Pulmonary artery endothelial cell (primary cell): ENCODE results near the gene SGPP2. TPM values are rescaled to one million over a fixed set of nuclear protein-coding genes. Genes with fewer than 3 reads are reported as not detected.

Source experiments
- DNase-seq: peaks from one replicate; pipeline ENCODE4 v3.0.0-alpha.2; 2011; ENCODE audit warnings: low read depth, low spot score
- total RNA-seq: library from RNA; depleted of rRNA; stranded (reverse); fragments of >200 nt; gene quantifications from 2 replicates; pipeline ENCODE4 v1.2.3, GENCODE V29; 2014

SGPP2 gene
- total RNA-seq, 1 donor from 2014 or later, result not detected

DNA sequence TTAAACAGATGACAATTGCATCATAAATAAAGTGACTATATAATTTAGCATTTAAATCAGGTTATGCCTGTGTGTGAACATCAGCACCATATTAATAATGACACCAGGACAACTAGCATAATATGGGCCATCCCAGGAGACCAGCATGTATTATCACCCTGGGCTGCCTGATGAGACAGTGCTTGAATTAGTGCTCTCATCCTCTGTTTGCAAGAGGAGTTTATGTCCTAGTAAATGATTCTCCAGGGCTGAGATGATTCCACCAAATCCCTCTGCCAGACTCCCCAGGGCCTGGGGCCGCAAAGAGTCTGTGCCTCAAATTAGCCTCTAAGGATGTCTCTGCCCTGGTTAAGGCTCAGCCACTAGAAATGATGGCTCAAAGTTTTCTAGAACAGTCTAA lies 97.7 kb downstream of the SGPP2 start:
- DNase-seq, result no peak

DNA sequence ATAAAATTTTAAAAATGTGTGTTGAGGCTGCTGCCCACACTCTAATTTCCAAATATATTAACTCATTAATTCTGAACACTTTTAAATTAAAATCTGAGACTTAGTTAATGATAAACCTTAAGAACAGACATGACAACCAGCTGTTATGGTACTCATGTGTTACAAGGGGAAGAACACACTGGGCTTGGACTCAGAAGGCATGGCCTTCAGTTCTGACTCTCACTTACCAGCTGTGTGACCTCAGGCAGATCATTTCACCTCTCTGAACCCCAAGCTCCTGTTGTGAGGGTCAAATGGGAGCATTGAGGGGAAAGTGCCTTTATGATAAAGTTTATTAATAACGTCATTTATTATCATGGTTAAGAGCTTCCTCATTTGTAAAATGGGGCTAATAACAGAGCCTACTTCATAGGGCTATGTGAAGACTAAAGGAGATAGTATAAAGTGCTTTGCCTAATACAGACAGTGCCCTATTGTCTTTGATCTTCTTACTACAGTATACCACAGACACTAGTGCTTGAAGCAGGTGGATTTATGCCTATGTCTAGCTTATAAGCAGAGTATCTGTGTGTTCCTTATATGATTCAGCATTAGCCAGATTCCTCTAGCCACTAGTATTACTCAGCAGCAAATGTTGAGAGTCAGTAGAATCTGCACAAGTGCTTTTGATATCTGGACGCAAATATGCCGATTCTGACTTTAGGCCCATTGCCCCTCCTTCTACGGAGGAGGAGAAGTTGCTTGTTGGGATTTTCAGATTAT lies 99.6 kb downstream of the SGPP2 start:
- no peak for DNase-seq

DNA sequence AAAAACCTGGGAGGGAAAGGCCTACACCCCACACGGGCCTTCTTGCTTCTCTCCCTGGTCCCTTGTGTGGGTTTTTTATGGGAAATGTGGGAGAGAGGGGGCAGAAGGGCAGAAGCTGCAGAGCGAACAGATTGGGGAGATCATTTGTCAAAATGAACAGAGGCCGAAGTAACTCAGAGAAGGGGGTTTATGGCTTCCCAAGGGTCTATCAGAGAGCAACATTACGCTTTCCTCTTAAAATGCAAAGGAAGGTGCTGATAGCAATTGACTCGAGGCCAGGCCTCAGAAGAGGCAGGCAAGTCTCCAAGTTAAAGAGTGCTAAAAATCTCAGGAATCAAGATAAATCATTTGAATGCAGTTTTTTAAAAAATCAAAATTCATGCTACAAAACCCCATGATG lies 101.5 kb downstream of the SGPP2 start:
- DNase-seq, result no peak

DNA sequence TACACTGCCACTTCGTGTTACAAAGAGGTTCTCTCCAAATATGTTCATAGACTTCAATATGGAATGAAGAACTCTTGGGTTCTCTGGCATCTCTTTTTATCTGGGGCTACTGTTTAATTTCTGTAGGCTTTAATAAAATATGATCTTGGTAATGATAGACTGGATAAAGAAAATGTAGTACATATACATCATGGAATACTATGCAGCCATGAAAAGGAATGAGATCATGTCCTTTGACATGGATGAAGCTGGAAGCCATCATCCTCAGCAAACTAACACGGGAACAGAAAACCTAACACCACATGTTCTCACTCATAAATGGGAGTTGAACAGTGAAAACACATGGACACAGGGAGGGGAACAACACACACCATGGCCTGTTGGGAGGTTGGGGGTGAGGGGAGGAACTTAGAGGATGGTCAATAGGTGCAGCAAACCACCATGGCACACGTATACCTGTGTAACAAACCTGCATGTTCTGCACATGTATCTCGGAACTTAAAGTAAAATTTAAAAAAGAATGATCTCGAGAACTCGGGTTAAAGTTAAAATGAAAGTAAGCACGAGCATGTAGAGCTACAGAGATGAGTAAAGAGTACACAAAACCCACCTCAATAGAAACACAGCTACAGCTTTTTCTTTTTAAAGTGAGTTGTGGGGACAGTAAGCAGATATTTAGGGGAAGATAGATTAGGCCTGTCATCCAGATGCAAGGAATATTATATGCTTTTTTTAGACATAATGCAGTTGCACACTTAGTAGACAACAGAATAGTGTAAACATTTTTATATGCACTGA lies 102.3 kb downstream of the SGPP2 start:
- DNase-seq, result no peak

DNA sequence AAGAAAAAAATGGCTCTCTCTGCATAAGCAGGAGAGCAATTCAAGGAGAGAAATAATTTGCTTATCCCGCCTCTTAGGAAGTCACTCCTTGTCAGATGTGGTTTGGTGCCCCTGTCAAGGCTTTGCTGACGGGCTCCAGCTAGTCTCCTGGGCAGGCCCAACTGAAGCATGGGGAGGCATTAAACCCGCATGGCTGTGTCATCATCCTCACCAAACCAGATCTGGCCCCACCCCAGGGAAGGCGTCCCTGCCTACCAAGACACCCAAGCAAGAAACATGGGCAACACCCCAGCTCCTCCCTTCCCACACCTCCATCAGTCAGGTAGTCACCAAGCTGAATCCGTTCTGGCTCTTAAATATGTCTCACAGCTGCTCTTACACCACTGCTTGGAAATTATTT lies 108.0 kb downstream of the SGPP2 start:
- no peak for DNase-seq

DNA sequence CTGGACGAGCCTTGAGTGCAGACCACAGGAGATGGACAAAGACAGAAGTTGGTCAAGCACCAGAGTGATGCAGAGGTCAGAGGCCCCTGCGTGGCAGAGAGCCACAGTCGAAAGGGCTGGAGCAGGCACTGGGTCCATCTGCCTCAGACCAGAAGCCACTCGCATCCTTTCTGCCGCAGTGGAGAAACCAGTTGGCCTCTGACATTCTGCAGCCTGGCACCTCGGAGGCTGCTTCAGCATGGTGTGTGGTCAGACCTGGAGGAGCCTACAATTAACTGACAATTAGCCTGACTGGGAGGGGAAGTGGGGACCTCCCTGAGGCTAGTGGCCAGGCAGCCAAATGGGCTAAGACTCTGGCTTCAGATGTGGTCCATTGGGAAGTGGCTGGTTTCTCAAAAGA lies 111.1 kb downstream of the SGPP2 start:
- no peak for DNase-seq

DNA sequence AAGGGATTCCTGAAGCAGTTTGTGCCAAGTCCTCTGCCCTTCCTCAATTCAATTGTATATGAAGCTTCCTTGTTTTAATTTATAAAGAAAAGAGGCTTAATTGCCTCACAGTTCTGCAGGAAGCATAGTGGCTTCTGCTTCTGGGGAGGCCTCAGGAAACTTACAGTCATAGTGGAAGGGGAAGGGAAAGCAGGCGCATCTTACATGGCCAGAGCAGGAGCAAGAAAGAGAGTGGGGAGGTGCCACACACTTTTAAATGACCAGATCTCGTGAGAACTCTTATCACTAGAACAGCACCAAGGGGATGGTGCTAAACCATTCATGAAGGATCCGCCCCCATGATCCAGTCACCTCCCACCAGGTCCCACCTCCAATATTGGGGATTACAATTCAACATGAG lies 114.2 kb downstream of the SGPP2 start:
- no peak for DNase-seq

DNA sequence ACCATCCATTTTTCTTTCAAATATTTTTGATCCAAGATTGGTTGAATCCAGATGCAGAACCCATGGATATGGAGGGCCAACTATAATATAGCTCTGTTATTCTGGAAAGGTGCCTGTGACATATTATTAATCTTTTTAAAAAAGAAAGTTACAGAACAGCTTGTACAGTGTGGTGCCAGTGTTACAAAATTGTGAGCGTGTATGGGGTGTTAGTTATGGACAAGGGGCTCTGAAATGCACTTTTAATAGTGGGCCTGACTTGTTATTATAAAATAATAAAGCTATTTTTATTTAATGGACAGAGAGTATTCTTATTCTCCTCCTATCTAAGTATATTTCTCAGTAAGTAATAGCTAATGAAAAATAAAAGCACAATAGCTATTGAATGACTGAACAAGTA lies 120.3 kb downstream of the SGPP2 start:
- DNase-seq, result no peak

DNA sequence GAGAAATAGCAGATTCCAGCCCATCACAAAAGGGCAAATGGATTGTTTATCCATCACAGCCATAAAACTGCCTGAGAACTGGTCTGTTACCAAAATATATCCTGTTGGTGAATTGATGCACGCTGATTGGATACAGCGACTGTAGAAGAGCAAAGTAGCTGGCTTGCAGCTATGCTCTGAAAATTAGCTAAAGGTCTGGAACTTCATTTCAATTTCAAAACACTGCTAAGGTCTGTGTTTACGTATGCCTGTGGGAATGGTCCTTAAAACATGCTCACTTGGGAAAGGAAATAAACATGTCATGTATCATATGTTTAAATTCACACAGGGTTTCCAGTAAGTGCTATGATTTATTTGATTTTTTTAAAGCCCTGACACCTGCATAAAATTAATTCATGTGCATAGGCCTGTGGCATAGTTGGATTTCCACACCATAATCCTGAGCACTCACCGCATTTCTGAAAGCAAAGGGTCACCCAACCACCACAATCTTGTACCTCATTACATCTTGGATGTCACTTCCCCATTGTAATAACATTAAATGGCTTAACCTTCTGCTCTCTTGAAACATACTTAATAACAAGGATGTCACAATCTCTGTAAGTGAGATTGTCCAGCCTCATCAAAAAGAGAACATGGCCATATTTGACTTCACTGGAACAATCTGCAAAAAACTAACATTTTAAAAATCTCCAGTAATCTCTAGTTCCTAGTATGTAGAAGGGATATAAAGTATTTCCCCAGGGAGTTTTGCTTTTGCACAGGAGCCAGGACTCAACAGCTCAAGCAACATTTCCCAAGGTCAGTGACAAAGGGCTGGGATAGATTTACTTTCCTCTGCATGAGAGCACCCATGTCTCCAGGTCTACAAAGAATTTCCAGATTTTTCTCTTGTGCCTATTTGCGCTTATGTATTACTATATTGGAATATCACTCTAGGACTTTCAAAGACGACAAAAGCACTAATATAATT lies 121.8 kb downstream of the SGPP2 start:
- DNase-seq, result no peak

DNA sequence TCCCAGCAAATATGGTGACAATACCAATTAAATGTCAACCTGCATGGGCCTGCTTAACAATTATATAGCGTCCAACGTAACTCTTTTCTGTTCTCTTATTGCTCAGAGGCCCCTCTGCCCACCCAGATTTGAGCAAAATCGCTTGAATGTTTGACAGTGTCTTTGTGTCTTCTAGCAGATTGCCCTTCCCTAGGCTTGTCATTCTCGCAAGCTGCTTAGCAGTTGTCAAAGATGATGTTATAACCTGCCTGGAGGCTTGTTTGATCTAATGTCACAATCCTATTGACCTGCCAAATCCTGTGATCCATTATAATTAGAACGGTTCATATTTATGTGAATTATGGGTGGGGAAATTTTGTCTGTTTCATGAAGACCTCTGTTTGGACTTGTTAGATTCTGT lies 122.7 kb downstream of the SGPP2 start:
- no peak for DNase-seq

DNA sequence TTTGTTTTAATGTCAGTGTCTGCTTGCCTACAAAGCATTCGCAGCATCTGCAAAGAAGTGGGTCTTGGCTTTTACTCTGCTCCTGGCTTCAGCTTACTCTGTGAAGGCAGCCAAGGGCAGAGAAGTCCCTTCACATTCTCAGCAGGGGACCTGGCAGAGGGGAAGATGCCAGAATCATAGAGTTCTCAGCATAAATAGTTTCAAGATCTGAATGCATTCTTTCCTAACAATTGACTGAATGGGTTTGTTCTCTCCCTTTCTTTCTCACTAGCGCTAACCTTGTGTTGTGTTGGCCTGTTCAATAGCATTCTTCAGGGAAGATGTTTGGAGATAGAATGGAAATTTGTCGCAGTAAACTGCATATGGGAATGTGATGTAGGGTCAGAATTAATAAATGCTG lies 124.6 kb downstream of the SGPP2 start:
- no peak for DNase-seq

DNA sequence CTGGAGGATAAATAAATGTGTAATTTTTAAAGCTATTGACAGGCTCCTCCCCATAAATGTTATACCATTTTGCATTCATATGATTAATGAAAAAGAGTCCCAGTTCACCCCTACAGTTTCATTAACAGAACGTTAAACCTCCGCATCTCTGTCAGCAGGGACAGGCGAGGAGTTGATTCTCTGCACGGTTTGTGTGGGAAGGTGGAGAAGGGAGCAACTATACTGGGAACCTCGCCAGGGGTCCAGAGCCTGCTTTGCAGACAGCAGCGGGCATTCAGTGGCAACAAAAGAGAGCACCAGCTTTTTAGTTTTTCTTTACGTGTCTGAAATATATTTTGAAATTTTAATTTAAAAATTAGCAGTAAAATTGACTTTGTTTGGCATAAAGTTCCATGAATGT lies 130.2 kb downstream of the SGPP2 start:
- DNase-seq, result no peak

DNA sequence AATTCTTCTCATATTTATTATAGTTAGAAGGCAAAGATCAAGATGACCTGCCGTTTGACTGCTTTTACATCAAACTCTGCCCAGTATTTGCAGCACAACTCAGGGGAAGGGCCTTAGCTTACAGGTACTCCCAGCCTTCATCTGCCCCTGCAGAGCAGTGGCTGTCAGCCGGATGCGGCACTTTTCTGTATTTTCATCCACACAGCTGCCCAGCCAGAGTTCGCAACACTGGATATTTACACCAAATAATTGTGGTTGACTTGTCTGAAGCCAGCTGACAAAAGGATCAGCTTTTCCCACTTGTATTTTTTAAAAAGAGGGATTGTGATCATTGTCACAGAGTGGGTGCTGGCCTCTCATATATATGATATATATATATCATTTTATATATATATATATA lies 136.8 kb downstream of the SGPP2 start:
- no peak for DNase-seq

DNA sequence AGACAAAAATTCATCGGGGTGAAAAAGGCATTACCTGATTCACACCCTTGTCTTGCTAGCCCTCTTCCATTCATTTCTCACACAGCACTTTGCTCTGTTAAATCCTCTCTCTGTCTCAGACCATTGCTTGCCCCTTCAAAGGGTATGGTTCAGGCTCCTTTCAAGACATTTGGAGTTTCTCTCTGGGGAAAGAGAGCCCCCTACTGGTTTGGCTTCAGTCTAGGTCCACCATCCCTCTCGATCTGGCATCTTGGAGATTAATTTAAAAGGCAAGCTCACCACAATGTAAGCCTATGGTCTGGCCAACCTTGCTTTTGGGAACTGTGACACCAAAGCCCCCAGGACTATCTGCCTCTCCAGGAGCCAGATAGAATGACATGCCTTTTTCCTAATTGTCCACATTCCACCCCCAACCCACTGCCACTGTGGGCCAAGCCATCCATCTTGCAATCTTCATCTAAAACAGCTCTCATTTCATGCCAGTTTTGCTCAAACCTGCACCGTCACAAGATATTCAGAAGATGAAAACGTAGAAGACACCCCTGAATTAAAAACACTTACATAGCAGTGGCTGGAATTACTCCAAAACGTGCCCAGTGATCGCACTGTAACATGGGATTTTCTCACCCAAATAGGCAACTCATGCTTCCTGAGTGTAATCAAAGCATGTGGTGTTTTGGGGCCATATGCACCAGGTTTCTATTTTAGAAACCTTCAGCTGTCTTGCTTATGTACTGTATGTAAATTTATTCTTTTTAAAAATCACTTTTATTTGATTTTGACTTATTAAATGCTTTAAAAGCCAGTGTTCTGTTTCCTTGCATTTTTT lies 137.7 kb downstream of the SGPP2 start:
- DNase-seq, result peak; percentile 26

DNA sequence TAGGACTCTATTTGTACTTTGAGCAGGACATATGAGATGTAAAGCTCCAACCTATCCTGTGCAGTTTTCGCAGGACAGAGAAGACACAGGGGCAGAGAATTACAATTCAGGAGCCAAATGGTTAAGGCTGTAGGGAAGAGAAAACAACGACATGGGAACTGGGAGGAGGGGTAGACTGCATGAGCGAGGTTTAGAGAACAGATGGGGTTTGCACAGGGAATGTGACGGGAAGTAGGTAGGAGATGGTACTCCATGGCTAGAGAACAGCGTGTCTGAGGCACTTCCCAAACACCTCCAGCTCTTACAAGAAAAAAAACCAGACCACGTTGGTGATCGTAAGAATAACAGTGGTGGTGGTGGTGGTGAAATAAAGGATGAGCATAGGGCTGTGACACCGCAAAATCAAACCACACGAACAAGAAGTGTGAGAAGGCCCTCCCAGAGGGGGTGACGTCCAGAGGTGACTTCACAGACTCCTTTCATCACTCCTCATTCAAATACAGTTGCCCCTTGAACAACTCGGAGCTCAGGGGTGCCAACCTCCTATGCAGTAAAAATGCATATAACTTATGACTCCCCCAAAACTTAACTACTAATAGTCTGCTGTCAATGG lies 138.9 kb downstream of the SGPP2 start:
- DNase-seq, result no peak

DNA sequence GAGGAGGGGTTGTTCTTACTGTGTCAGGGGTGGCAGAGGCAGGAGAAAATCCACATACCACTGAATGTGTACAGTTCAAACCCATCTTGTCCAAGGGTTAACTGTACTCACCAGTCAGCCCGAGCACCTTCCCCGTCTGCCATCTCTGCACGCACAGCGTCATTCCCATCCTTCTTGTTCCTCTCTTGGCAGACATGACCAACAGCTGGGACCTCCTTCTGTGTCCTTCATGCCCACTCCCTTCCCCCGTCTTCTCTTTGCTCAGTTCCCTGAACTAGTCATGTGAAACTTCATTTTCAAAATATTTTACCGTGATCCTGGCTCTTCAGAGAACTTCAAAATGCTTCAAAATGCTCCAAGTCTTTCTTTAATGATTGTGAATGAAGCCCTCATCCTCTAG lies 139.6 kb downstream of the SGPP2 start:
- DNase-seq, result no peak

DNA sequence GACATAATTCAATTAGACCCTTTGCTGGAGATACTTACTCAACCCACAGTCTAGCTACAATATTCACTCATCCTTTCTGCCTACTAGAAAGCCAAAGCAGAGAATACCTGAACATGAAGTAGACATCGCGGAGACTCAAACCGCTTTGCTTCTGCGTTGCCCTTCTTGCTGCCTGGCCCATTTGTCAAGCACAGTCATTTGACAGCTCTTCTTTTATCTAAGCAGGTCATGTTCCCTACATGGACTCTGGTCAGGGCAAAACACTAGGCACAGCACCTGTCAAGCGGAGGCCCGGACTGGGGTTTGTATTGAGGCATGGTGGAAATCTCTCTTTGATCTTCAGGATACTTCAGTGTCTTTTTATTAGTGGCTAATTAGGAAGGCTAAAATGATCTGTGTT lies 141.9 kb downstream of the SGPP2 start:
- no peak for DNase-seq

DNA sequence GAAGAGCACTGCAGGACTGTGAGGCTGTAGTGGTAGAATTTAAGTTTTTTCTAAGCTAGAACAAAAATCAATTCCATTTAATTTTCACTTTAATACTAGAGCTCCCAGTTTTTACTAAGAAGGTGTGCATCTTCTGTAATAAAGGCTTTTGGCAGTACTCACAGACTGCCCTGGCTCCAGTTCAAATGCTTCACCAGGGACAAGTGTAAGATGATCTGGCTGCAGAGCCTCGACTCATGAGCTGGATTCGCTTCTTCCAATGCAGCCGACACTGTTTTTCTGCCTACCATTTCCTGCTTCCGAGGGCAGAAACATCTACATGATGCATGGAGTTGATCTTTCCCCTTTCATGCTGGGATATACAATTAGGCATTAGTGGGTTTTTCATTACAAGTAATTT lies 144.5 kb downstream of the SGPP2 start:
- no peak for DNase-seq

DNA sequence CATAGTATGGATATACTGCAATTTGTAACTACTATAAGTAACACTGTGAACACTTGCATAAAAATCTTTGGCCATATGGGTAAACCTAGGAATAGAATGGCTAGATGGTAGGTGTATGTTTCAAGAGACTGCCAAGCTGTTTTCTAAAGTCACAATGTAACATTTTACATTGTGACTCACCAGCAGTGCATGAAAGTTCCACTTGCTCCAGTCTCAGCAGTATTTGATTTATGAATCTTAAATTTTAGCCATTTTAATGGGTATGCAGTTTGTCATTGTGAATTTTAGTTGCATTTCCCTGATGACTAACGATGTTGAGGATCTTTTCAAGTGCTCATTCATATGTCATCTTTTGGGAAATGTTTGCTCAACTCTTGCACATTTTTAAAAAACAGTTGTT lies 145.5 kb downstream of the SGPP2 start:
- no peak for DNase-seq

DNA sequence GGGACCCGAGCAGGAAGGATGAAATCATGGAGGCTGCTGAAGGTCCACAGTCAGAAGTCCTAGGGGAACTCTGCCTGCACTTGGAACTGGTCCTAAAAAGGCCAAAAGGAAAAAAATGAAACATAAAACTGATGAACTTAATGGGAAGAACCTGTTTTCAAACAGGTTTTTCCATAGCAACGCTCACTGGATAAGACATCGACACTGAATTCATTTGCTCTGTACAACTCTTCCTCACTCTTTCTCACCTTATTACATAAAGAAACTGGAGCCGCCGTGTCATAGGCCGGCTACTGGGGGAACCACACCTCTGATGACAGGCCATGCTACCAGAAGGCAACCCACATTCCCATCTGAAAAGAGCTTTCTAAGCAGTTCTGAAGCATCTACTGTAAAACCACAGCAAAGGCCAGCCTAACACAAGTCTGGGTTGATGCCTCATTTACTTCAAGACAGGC lies 147.9 kb downstream of the SGPP2 start:
- DNase-seq, result no peak
